HS-5 (cell line): ENCODE measurements around the gene NEK4.
"Not testable (repeated sequence)": the region's sequence is repeated elsewhere in the genome, so short reads cannot be mapped to it uniquely, and the experiment has no call there.

Source experiments
- DNase-seq: peaks from one replicate; pipeline ENCODE4 v3.0.0-alpha.2; 2012; ENCODE audit warnings: low read depth

NEK4 gene

DNA sequence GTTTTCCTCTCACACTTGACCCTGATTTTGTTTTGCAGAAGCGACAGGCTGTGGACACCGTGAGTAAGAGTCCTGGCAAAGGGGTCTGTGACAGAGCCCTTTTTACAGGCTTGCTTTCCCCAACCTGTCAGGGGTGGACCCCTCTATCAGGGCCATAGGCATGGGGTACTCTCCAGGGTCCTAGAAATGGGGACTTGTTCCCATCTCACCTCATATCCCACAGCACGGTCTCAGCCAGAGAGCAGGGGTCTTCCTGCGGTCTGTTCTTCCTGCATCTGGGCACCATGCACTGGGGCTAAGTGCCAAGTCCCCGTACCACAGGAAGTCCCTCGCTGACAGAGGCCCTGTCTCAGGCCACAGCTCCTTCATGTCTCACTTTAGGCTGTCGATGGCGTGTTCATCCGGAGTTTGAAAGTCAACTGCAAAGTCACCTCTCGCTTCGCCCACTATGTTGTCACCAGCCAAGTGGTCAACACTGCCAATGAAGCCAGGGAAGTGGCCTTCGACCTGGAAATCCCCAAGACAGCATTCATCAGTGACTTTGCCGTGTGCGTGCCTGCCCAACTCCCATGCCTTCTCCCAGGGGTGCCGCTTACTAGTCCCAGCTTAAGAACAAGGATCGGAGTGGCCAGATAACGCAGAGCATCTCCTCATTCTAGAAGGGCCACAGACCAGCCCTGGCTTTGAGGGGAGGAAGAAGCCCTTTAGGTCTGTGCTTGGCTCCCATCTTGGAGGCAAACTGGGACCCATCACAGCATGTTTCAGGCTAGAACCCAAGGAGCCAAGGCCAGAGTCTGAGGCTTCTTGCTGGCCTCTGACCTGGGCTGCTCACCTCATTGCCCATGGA, 7.4 kb upstream of the NEK4 start:
- DNase-seq: no peak

DNA sequence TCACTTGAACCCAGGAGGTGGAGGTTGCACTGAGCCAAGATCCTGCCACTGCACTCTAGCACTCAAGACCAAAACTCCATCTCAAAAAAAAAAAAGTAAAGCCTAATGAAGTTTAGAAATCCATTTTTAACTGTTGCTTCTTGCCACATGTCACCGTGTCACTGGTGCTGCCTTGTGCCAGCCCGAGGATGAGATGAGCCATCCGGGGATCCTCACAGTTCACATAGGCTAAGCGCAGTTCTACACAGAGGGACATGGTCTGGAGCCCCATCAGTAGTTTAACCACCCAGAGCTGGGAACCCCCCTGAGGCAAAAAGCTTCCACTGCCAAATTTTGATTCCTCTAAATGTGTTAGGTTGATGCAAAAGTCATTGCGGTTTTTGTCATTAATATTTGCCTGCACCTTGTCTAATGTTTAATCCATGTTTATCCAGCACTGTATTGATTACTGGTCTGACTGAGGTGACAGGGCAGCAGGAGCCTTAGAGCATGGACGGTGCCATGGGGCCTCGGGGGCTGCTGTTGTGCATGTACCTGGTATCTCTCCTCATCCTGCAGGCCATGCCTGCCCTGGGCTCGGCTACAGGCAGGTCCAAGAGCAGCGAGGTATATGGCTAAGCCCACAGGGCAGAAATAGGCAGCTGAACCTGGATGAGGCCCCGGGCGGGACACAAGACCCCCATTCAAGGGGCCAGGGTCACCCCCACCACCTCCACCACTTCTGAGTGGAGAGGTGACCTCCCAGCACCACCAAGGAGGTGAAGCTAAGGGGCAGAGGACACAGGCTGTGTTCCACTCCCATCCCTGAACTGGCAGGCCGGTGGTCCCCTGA, 6.6 kb upstream of the NEK4 start, which contains the start of gene ITIH1:
ITIH1 (plus strand) TSS at position 473 of the 832 bp plus-strand sequence; CDS start at position 490, 17 bp downstream.
- no peak for DNase-seq

DNA sequence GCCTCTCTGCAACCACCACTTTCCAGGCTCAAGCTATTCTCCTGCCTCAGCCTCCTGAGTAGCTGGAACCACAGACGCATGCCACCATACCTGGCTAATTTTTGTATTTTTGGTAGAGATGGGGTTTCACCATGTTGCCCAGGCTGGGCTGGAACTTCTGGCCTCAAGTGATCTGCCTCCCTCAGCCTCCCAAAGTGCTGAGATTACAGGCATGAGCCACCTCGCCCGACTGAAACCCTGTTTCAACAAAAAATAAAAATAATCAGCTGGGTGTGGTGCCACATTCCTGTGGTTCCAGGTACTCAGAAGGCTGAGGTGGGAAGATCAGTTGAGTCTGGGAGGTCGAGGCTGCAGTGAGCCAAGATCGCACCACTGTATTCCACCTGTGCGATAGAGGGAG, 5.7 kb upstream of the NEK4 start:
- not testable (repeated sequence) for DNase-seq

DNA sequence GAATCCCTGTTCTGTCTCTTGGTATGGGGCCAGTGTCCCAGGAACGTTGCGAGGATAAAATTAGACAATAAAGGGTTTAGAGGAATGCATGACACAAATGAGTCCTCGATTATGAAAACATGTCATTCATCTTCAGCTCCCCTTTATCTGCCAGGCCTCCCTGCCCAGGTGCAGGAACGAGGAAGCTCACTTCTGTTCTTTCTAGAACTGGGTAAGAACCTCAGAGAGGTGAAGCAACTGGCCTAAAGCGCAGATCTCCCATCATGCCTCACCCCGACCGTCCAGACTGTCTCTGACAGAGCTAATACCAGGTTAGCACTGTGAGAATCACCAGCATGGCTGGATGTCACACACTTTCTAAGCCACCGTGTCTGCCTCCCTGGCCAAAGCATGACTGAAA, 5.1 kb upstream of the NEK4 start:
- no peak for DNase-seq

DNA sequence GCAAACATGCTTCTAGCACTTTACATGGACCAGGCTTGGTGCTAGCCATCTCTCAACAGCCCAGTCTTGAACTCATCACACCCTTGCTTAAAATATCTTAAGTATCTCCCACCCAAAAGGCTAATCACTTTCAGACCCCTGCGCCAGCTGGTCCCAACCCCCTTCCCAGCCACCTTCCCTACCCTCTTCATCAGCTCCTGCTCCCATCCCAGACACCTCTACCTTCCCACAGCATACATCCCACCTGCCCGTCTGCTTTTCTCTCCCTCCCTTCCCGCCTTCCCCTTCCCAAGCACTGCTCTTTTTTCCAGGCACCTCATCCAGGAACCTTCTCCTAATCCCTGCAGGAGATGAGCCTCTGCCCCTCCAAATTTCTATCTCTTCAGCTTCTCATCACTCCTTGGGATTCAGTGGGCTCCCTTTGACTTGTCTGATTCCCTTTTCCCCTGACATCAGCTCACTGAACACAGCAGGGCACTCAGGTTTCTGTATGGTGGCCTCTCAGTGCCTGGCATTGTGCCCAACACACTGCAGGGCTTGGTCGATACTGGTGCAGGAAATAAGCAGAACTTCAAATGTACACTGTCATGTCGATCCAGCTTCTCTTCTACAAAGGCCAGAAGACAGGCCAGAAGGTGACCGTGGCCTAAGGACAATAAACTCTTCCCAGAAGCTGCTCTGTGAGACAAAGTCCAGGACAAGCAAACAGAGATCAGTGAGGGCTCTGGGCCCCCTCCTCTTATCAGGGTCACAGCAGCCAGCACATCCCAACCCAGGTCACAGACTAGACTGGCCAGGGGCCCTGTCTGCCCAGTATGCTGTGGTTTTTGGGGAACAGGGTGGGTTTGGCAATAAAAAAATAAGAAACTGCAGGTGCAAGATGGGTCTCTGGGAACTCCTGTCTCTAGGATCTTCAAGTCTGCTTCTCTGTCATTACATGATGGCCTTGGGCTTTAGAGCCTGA, 4.4 kb upstream of the NEK4 start:
- DNase-seq: no peak

DNA sequence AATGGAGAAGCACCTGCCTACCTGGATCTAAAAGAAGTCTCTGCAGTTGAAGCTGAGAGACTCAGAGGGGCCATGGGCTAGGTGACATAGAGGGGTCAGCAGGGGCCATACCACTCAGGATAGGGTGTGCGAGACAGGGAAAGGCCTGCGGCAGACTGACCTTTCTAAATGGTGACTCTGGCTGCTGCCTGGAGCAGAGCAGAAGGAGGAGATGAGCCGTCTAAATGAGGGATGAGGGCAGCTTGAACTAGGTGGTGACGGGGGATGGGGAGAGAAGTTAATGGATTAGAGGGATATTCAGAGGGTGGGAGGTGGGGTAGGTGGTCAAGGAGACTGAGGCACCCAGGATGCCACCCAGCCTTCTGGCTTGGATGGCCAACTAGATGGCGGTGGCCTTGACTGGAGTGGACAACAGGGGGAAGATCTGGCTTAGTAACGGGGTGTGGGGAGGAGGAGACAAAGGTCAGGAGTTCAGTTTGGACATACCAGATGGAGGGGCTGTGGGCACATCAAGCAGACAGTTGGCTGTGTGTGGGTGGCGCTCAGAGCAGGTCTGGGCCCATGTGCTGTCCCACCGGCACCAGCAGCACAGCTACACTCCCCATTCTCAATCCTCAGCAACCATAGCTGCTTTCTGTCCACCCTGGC, 3.5 kb upstream of the NEK4 start:
- DNase-seq: no peak

DNA sequence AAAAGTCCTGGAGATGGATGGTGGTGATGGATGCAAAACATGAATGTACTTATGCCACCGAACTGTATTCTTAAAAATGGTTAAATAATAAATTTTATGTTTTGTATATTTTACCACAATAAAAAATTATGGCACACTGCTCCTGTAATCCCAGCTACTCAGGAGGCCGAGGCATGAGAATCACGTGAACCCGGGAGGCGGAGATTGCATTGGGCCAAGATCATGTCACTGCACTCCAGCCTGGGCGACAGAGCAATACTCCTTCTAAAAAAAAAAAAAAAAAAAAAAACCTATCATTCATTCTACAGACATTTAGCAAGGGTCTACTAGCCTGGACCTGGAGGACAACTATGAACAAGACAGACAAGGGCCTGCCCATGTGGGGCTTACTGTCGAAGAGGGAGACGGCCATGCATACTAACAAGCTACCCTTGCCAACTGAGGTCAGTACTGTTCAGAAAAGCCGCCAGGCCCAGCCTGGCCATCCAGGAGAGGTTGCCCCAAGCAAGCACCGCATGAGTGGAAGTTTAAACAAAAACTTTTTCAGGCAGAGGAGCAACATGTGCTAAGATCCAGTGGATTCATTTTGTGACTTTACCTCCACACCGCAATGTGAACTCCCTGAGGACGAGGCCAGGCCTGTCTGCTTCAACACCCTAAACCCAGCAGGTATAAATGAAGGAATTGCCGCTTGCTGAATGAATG, 2.8 kb upstream of the NEK4 start:
- DNase-seq: no peak

DNA sequence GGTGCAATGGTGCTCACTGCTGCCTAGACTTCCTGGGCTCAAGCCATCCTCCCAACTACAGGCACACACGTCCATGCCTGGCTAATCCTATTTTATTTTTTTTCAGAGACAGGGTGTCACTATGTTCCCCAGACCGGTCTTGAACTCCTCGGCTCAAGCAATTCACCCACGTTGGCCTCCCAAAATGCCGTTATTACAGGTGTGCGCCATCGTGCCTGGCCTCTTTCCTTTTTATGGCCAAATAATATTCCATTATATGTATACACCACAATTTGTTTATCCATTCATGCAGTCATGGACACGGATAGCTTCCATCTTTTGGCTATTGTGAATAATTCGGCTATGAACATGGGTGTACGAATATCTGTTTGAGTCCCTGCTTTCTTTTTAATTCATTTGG, 962 bp upstream of the NEK4 start:
- no peak for DNase-seq

DNA sequence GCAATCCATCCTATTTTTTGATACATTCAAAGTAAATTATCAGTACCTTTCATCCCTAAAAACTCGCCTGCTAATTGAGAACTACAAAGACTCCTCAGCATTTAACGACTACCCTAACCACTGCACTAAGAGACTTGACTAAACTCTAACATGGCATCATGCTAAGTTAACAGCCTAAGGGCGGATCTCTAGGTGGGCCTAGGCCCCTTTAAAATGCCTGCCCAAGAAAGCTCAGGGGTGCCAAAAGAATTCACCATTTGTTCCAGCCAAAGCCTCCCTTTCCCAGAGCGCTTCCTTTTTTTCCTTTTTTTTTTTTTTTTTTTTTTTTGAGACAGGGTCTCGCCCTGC, 568 bp upstream of the NEK4 start:
- no peak for DNase-seq

DNA sequence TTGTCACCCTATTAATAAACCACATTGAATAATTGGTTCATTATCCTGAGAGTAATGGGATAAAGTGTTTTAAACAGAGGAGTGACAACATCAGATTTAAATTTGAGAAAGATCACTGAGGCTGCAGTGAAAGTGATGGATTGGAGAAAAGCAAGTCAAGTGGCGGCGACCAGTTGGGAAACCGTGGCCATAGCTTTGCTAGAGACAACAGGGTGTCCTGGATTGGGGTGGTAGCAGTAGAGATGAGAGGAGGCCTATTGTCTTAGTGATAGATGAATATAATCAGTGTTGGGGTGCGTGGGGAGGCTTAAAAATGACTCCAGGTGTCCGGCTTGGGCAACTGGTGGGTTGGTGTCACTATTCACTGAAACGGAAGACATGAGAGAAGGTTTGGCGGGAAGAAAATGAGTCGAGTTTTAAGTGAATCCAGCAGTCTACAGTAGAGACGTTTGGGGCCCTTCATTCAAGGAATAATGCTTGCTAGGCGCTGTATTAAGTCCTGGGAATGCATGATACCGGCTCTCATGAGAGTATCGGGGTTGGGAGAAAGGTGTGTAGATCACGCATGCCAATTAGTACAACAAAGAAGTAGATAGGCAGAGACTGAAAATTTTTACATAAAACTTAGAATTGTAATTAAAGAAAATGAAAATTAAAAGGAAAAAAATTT, 819 bp downstream of the NEK4 start:
- DNase-seq: no peak

DNA sequence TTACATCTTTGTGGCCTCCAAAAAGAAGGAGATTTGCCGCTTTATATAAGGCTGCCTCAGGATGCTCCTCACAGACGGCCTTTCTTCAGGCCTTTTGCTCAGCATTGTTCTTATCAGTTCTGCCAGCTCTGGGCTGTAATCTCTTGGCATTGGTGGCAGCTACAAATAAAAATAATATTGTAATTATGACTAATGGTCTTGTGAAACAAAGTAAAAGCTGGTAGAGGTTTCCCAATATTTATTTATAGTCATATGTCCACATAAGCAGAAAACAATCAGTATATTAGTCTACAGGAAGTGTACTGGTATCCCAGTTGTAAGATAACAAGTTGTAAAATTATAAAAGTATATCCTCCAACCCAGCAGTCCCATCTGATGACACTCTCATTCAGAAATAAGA, 7.3 kb downstream of the NEK4 start:
- DNase-seq: no peak

DNA sequence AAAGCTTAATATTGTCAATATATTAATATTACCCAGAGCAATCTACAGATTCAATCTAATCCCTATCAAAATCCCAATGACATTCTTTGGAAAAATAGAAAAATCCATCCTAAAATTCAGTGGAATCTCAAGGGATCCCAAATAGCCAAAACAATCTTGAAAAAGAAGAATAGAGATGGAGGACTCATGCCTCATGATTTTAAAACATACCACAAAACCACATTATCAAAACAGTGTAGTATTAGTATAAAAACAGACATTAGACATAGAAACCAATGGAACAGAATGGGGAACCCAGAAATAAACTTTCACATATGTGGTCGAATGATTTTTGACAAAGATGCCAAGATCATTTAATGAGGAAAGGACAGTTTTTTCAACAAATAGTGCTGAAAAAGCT, 14.6 kb downstream of the NEK4 start:
- no peak for DNase-seq

DNA sequence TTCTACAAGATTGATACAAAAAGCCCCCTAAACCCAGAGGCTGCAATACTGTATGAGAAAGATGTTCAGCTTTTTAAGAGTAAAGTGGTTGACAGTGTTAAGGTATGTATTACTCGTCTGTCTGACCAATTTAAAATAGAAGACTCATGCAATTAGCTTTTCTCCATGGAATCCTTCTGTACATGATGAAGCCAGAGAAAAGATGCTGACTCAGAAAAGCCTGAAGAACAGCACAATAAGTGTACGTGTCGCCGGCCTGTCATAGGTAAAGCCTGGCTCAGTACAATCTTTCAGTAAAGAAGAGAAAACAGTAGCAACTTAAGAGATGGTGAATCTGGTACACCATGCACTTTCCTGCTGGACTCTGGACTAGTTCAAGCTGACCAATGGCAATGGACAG, 16.4 kb downstream of the NEK4 start:
- DNase-seq: no peak

DNA sequence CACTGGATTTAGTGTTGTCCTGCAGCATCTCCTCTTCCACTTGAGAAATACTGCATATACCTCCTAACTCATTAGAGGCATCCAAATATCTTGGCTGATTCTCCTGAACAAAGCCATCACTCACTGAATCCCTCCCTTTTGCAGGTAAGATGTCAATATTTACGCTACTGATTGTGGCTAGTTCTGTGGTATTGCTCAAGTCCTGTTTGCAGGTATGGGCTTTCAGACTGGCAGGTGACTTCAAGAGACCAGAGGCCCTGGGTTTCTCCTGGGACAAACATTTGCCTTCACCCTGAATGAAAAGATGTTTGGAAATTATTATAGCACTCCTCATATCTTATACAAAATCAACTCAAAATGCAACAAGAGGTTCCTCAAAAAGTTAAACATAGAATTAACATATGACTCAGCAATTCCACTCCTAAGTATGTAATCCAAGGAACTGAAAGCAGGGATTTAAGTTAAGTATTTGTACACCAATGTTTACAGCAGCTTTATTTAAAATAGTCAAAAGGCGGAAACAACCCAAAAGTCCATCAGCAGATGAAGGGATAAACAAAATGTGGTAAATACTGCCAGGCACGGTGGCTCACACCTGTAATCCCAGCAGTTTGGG, 18.6 kb downstream of the NEK4 start:
- DNase-seq: no peak

DNA sequence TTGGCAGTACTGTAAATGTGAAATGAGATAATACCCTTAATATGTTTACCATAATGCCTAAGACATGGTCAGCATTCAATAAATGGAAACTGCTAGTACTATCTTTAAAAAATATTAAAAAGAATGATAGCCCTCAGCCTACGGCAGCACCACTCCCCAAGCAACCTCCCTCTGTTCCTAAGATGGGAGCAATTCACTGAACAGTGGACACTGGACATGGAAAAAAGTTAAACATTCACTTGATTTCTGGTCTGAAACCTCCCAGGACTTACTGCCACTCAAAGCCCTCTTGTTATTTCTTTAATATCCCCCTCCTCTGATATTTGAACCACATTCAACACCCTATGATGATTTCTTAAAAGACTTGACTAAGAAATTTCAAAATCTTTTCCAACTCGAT, 27.0 kb downstream of the NEK4 start:
- DNase-seq: no peak

DNA sequence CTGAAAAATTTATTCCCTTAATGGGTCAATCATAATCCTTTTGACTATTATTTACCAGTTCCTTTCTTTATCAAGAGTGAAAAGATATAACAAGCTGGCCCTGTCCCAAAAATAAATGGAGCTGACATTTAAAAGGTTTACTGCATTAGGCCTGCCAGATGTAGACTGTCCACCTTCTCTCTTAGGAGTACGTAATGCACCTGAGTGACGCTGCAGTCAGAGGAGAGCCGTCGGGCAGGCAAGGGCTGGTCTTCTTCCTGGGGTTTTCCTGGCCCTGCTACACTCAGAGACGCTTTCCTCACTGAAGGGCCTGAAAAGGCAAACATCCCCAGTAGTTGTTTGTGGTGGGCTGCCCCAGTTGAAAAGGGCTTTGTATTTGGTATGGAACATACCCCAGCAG, 27.6 kb downstream of the NEK4 start:
- no peak for DNase-seq

DNA sequence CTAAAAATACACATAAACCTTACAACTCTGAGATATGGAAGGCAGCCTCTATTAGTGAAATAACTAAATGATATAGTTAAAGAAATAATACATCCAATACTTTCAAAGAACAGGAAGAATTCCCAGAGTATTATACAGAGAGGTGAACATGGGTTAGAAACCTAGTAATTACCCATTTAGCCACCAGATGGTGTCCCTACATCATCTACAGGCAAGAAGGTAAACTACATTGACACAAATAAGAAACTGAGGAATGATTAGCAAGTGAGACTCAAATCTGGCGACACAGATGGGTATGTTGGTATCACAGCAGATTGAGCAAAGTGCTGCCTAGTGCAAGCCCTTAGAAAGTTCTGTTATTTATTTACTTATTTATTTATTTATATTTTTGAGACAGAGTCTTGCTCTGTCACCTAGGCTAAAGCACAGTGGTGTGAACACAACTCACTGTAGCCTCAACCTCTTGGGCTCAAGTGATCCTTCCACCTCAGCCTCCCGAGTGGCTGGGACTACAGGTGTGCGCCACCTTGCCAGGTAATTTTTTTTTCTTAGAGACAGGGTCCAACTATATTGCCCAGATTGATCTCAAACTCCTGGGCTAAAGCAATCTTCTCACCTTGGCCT, 28.2 kb downstream of the NEK4 start:
- peak; percentile 6 for DNase-seq

DNA sequence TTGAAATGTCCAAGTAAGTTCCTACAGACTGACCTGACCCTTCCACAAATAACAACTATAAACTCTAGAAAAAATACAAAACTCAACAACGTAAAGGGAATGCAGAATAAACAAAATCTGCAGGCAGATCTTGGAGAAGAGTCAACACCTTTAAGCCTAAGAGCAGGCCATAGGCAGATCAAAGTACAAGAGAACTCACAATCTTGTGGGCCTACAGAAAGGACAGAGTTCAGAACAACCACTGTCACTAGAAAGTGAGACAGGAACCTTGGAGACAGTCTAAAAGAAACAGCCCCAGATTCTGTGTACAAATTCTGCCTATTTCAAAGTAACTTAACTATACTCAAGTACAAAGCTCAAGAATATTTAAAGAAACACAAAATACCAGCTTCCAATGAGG, 31.0 kb downstream of the NEK4 start:
- DNase-seq: no peak

DNA sequence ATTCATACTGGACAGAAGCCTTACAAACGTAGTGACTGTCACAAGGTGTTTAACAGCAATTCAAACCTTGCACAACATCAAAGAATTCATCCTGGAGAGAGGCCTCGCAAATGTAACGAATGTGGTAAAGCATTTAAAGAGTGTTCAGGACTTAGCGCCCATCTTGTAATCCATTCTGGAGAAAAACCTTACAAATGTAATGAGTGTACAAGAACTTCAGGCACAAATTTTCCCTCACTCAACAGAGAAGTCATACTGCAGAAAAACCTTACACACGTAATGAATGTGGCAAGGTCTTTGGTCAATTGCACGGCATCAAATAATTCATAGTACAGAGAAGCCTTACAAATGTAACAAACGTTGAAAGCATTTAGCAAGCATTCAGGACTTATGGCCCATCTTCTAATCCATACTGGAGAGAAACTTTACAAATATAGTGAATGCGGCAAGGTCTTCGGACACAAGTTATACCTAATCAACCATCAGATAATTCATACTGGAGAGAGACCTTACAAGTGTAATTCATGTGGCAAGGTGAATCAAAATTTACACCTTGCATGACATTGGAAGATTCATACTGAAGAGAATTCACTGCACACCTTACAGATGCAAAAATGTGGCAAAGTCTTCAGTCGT, 37.4 kb downstream of the NEK4 start:
- no peak for DNase-seq
